Measurements from ENCODE around the gene HNRNPH3. TPM values are rescaled to one million over a fixed set of nuclear protein-coding genes. Genes with fewer than 3 reads are reported as not detected.
A peak's percentile ranks its signal among the peaks of the same experiment; 100 is the strongest.

Gene HNRNPH3
- total and polyA plus RNA-seq, 10 donors, result 43.2 to 142 (median 101) TPM

GRCh38 chr10:68332259-68333057 is 594 bp downstream of the HNRNPH3 start, which contains the start of gene PBLD:
Gene PBLD, minus strand, starts transcription at chr10:68332928. Its CDS starts 26,084 bp downstream, at chr10:68306844.
- H3K4me3 ChIP-seq, result peak within 1 kb of the TSS; percentile 74 to 92 (median 81)
- peaks cover 26 to 81% (median 63%) of the 10 kb centered on the region in 6 donors for H3K4me1 ChIP-seq
- H3K36me3 ChIP-seq, result peaks cover 0 to 6% (median 0%) of the 10 kb centered on the region in 6 donors
- peak within 1 kb of the TSS; percentile 99 to 100 (median 99) for H3K27ac ChIP-seq
- peak; percentile 91 for DNase-seq
- peak; percentile 73 to 80 (median 78) for TF ChIP-seq POLR2AphosphoS5 (IDR thresholded peaks at IDR 0.05)
- TF ChIP-seq POLR2A (IDR thresholded peaks at IDR 0.05), result peak in 2 of 3 donors; percentile 46 to 59
- TF ChIP-seq CTCF (IDR thresholded peaks at IDR 0.05 in 8 of 11, conservative IDR thresholded peaks at IDR 0.05 in 3 of 11), result peak in 9 of 11 experiments; percentile 15 to 59 (median 43)
- H3K27me3 ChIP-seq (replicated peaks in 1 of 7), result no peaks in the 10 kb centered on the region
- no peaks in the 10 kb centered on the region for H3K9me3 ChIP-seq
- intact Hi-C loops (cut with DNase I; ENCODE audit: low total_unique reads), result no loop called here
- WGBS, 5 donors, result 0% methylated on average over 45 to 51 of the region's 51 CpGs

GRCh38 chr10:68333058-68333395 is 1.2 kb downstream of the HNRNPH3 start:
- no peaks in the 10 kb centered on the region for H3K9me3 ChIP-seq
- H3K36me3 ChIP-seq, result peaks cover 0 to 12% (median 2%) of the 10 kb centered on the region in 6 donors
- peaks cover 26 to 81% (median 64%) of the 10 kb centered on the region in 6 donors for H3K4me1 ChIP-seq
- no peak for DNase-seq
- peak overlapping the region; percentile 74 to 92 (median 81) for H3K4me3 ChIP-seq
- TF ChIP-seq CTCF (IDR thresholded peaks at IDR 0.05 in 8 of 11, conservative IDR thresholded peaks at IDR 0.05 in 3 of 11), result peak in 1 of 11 experiments; percentile 3
- TF ChIP-seq POLR2AphosphoS5 (IDR thresholded peaks at IDR 0.05), result no peak
- TF ChIP-seq POLR2A (IDR thresholded peaks at IDR 0.05), result no peak
- WGBS, 5 donors, result 0 to 1% (median 1%) methylated on average over 10 of the region's 10 CpGs
- peak overlapping the region; percentile 99 to 100 (median 99) for H3K27ac ChIP-seq
- no peaks in the 10 kb centered on the region for H3K27me3 ChIP-seq (replicated peaks in 1 of 7)
- intact Hi-C loops (cut with DNase I; ENCODE audit: low total_unique reads), result no loop called here

GRCh38 chr10:68333440-68334431 is 1.9 kb downstream of the HNRNPH3 start:
- peak overlapping the region; percentile 74 to 92 (median 81) for H3K4me3 ChIP-seq
- peaks cover 0 to 19% (median 8%) of the 10 kb centered on the region in 6 donors for H3K36me3 ChIP-seq
- H3K4me1 ChIP-seq, result peaks cover 26 to 81% (median 61%) of the 10 kb centered on the region in 6 donors
- WGBS, 5 donors, result 0 to 2% (median 1%) methylated on average over 10 of the region's 10 CpGs
- no peak for DNase-seq
- H3K9me3 ChIP-seq, result no peaks in the 10 kb centered on the region
- intact Hi-C loops (cut with DNase I; ENCODE audit: low total_unique reads), result no loop called here
- no peaks in the 10 kb centered on the region for H3K27me3 ChIP-seq (replicated peaks in 1 of 7)
- peak overlapping the region in 7 of 8 donors; percentile 99 to 100 (median 99) for H3K27ac ChIP-seq
- TF ChIP-seq POLR2A (IDR thresholded peaks at IDR 0.05) (no peak), CTCF (IDR thresholded peaks at IDR 0.05 in 8 of 11, conservative IDR thresholded peaks at IDR 0.05 in 3 of 11) (no peak), POLR2AphosphoS5 (IDR thresholded peaks at IDR 0.05) (no peak)

All from spleen (tissue), 11 donors.